ENCODE data around the gene OSBPL1A. TPM values are rescaled to one million over a fixed set of nuclear protein-coding genes. Genes with fewer than 3 reads are reported as not detected.

The OSBPL1A gene
- total and polyA plus RNA-seq, 2 of the 8 experiments (the other 6 are each of a cell fraction or from before 2014, with no cell fraction given), result 53.2 to 74.9 TPM

- no peak for TF ChIP-seq SAP30 (IDR thresholded peaks at IDR 0.05; ENCODE audit: insufficient read depth, insufficient replicate concordance, low read length)
- Histone ChIP-seq H4K91ac (replicated peaks; ENCODE audit: insufficient read length, low read length) (no peak overlapping the region), H2BK12ac (ENCODE audit: low read depth, low read length) (no peak overlapping the region), H2BK5ac (ENCODE audit: low read depth, low read length) (no peak overlapping the region), H3K9ac (replicated peaks in 1 of 4; ENCODE audit: extremely low read depth in 1 of 4, low read depth in 3 of 4, low read length in 3 of 4) (no peak overlapping the region), H3K79me1 (ENCODE audit: low read depth, low read length) (no peaks in the 10 kb centered on the region), H3K27ac (ENCODE audit: low read depth, low read length) (no peak overlapping the region), H3K56ac (replicated peaks; ENCODE audit: insufficient read length, low read depth, low read length) (no peak overlapping the region), H2AFZ (ENCODE audit: low read length) (no peak overlapping the region), H3K9me3 (ENCODE audit: insufficient read depth in 2 of 2, low read depth in 1 of 2, low read length in 1 of 2) (no peaks in the 10 kb centered on the region), H3K18ac (ENCODE audit: extremely low read depth, low read length) (no peak overlapping the region), H3K4ac (replicated peaks; ENCODE audit: insufficient read length, low read depth, low read length) (no peak overlapping the region), H4K5ac (ENCODE audit: insufficient read length, low read depth, low read length) (no peak overlapping the region), H4K20me1 (replicated peaks in 1 of 2; ENCODE audit: control insufficient read depth in 1 of 2, insufficient read depth in 2 of 2, low read length in 2 of 2) (no peaks in the 10 kb centered on the region), H2BK15ac (ENCODE audit: low read length) (no peak overlapping the region), H3K23me2 (ENCODE audit: low read depth, low read length) (no peaks in the 10 kb centered on the region), H2BK20ac (ENCODE audit: low read length) (no peak overlapping the region), H2BK120ac (replicated peaks; ENCODE audit: low read depth, low read length) (no peak overlapping the region), H2AK5ac (ENCODE audit: low read depth, low read length) (no peak overlapping the region), H3K23ac (ENCODE audit: insufficient read length) (no peak overlapping the region), H4K8ac (ENCODE audit: extremely low read depth, insufficient read depth, low read length) (no peak overlapping the region), H3K27me3 (replicated peaks in 1 of 4; ENCODE audit: control insufficient read depth in 3 of 4, extremely low read depth in 1 of 4, insufficient read depth in 3 of 4, low read length in 3 of 4) (no peaks in the 10 kb centered on the region), H3K4me2 (ENCODE audit: insufficient read depth in 1 of 2, low read depth in 2 of 2, low read length in 2 of 2) (no peak overlapping the region), H3K79me2 (ENCODE audit: control insufficient read depth in 1 of 2, insufficient read depth in 2 of 2, low read length in 2 of 2) (no peaks in the 10 kb centered on the region), H3K14ac (ENCODE audit: insufficient read length) (no peak overlapping the region), H3K36me3 (ENCODE audit: control insufficient read depth in 2 of 4, insufficient read depth in 4 of 4, low read length in 3 of 4) (peaks cover 0 to 7% (median 1%) of the 10 kb centered on the region in 4 experiments; a peak in 4 of 8 replicates), H3K4me1 (replicated peaks in 1 of 4; ENCODE audit: control insufficient read depth in 3 of 4, insufficient read depth in 4 of 4, low read length in 3 of 4) (no peaks in the 10 kb centered on the region; a peak in 1 of 7 replicates), H3K4me3 (ENCODE audit: extremely low read depth in 1 of 4, insufficient read depth in 2 of 4, low read depth in 3 of 4, low read length in 4 of 4) (no peak overlapping the region)
- POLR2A ChIA-PET (ENCODE audit: partially characterized antibody), result no interaction called here
- no peak for DNase-seq (ENCODE audit: low read depth in 1 of 2, low spot score in 2 of 2)
- WGBS, 2 experiments (ENCODE audit: extremely low coverage in 1 of 2, insufficient coverage in 1 of 2, insufficient read length in 1 of 2, insufficient replicate concordance in 2 of 2, low coverage in 1 of 2, low lambda C conversion rate in 2 of 2, missing lambda C conversion rate in 1 of 2), result 94% methylated on average over 6 of the region's 6 CpGs; no CpG with 5 or more reads in 1 of the 2 experiments
- FAIRE-seq, result no peak
- CTCF ChIA-PET (ENCODE audit: partially characterized antibody), result interaction anchor here (0.8 to 2.1 kb wide), 3 partner anchors 15 to 167 kb away, joined by 3 to 5 read pairs (median 3); no protein-coding TSS in a partner anchor
These were observed 53.1 kb downstream of the OSBPL1A start for GRCh38 chr18:24344509-24344908.
